GM12892 (cell line): Measurements from ENCODE around the gene LRP1-AS.

ENCODE experiments used
- POLR2A ChIP-seq: IDR thresholded peaks from 2 replicates; pipeline ENCODE4 v1.6.1; 2011; ENCODE audit warnings: low read depth, low read length, control low read depth
- TAF1 ChIP-seq: IDR thresholded peaks from 2 replicates; pipeline ENCODE4 v1.6.1; 2011; ENCODE audit warnings: low read depth, mild to moderate bottlenecking, control low read depth, low read length, borderline replicate concordance

DNA sequence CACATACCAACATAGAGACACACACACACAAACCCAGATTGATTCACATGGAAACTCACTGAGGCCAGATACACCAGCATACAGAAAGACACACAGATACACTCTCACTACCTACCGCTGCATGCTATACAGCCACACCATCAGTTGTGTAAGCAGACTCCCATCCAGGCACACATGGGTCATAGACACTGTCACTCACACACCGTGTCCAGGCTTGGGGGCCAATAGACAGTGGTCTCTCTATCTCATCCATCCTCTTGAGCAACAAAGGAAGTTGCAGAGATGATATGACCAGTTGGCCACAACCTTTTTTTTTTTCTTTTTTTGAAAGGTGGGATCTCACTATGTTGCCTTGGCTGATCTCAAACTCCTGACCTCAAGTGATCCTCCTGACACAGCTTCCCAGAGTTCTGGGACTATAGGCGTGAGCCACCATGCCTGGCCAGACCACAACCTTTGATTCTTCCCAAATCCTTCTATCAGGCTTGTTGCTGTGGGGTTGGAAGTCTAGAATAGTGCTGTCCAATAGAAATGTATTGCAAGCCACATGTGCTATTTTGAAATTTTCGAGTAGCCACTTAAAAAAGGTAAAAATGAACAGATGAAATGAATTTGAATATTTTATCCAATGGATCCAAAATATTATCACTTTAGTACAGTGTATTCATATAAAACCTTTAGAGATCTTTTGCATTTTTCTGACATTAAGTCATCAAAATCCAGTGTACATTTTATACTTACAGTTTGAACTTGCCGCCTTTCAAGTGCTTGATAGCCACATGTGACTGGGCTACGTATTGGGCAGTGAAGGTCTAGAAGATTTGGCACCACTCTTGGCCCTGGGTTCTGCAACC is 7.4 kb downstream of the LRP1-AS start:
- TF ChIP-seq TAF1 (no peak), POLR2A (no peak)
